RKO (cell line): ENCODE results near the gene ADAT2.

Source experiments
- DNase-seq: peaks from one replicate; pipeline ENCODE4 v3.0.0-alpha.2; 2016; ENCODE audit warnings: low spot score

The ADAT2 gene

DNA sequence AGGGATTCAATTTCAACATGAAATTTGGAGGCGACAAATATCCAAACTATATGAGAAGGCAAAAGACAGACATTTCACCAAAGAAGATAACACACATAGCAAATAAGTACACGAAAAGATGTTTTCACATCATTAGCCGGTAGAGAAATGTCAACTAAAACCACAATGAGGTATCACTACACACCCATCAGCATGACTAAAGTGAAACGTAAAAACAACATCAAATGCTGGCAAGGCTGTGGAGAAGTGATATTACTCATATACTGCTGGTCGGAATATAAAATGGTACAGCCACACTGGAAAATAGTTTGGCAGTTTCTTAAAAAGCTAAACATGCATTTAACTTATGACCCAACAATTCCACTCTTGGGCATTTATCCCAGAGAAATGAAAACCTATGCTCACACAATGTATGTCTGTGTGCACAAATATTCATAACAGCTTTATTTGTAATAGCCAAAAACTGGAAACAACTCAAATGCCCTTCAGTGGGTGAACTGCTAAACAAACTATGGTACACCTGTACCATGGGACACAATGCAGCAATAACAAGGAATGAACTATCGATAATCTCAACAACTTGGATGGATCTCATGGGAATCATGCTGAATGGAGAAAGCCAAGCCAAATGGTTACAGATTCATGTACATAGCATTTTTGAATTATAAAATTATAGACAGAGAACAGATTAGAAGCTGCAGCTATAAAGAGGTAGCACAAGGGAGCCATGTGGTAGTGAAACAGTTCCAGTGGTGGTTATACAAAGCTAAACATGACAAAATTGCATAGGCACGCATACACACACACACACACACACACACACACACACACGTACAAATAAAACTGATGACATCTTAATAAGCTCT is 8.6 kb downstream of the ADAT2 start:
- no peak for DNase-seq

DNA sequence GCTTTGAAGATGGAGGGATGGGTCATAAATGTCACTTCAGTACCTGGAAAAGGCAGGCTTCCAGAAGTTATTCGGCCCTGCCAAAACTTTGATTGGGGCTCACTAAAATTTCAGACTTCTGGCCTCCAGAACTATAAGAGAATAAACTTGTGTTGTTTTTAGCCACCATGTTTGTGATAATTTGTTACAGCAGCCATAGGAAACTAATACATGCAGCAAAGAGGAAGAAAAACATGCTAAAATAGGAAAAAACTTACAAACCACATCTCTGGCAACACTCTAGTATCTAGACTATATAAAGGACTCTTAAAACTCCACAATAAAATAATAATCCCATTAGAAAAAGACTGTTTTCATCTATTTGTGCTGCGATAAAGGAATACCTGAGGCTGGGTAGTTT is 9.5 kb downstream of the ADAT2 start:
- no peak for DNase-seq

DNA sequence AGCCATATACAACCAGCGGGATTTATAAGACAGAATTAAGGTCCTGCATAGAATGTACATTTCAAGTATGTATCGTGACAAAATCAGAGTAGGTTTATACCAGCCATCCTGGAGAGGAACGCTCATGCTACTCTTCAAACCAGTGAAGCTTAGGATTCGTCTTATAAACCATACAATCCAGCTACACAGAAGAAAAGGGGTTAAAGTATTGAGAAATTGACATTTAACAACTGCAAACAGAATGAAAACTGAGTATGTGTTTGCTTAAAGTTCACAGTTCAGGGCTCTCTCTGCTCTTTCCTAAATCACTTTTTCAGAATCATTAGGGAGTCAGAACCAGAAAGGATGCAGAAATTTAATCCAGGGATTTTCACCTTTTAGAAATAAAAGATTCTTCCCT is 17.9 kb downstream of the ADAT2 start:
- no peak for DNase-seq

DNA sequence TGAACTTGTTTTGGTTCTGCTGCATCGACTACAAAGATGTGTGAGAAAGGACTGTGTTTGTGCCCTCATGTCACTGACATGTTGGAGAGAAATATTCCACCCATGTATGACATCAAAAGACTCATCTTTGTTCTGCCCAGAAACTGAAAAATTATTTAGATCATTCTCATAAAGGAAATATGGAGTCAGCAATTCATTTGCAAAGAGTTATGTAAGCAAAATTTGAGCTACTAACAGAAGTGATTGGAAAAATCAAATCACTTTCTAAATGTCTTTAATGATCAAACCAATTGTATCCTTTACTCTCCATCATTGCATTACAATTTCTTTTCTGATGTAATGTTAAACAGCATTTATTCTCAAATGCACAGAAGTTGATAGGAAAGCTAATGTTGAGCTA is 19.3 kb downstream of the ADAT2 start:
- no peak for DNase-seq

DNA sequence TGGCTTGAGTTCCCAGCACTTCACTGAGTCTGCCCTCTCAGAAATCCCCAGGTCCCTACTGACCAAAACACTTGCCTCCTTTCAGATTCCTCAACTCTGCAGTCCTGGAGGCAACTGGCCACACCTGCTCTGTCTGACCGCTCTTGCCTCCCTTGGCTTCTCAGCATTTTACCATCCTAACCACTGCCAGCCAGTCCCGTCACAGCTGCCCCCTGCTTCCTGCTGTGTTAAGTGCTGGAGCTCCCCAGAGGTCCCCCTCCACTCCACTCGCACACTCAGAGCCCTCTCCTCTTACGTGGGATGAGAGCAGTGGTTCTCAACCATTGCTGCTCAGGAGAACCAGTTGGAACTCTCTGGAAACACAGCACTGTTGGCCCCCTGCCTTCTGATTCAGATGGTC is 20.5 kb downstream of the ADAT2 start:
- no peak for DNase-seq

DNA sequence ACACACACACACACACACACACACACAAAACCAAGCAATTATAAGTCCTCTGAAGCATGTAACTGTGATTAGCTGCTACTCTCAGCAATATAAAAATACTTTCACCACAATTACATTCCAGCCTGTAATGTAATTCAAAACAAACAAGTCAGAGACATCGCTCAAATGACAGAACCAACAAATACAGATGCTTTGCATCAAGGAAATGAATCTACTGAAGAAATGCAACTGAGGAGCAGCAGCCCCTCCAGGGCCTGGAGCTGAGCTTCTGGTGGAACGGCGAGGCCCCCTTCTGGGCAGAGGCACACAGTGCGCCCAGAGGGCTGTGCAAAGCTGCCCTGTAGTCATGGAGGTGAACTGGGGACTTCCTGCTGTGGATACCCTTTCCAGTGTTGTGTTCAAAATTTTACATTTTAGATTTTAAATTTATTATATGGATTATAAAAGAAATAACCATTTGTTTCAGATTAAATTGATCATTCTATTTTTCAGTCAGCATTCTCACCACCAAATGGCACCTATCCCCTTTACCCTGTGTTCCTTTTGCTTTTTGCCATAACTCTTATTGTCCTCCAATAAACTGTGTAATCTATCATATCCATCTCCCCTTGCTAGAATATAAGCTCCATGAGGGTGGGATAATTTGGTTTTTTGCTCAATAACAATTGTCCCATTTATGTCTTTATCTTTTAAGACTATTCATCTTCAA is 23.2 kb downstream of the ADAT2 start:
- peak; percentile 71 for DNase-seq

DNA sequence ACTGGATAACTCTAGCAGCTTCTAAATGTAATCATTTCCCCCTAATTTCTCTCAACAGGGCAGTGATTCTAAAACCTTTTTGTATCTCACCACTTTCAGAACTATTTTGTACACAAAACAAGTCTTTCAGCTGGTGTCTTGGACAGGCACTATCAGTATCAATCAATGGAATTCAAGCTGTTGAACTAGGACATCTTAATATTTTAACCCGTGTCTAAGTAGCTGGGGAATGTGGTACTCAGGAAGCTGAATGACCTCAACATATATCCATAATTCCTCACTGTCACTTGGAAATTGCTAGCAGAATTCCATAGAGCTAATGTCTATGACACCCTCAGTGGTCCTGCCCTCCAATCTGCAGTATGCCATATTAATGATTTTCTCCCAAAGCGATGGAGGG is 24.5 kb downstream of the ADAT2 start:
- no peak for DNase-seq

DNA sequence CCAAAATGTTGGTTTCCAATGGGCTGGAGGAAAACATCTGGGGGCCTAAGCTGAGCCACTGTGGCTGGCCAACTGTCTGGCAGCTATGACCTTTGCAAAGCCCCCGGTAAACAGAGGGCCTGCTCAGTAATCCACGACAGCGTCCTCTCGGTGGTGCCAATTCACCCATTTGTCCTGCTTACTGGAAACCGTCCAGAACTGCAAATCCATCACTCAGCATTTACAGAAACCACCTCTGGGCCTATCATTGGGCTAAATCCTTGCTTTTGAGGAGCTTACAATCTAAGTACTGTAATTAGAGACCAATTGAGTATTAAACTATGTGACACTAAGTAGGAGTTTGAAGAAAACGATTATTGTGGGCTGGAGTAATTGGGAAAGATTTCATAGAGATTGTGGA is 31.0 kb downstream of the ADAT2 start:
- no peak for DNase-seq

DNA sequence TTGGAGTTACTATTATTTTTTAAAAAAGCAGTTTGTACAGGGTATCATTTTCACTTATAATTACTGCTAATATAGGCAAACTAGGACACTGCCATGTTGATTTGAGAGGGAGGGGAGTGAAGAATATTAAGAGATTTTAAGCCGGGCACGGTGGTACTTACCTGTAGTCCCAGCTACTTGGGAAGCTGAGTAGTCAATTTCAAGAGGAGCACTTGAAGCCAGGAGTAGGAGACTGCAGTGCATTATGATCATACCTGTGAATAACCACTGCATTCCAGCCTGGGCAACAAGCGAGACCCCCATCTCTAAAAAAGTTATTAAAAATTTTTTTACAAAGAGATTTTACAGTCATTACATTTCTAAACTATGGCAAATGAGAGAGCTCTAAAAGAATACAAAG is 35.7 kb downstream of the ADAT2 start:
- no peak for DNase-seq

DNA sequence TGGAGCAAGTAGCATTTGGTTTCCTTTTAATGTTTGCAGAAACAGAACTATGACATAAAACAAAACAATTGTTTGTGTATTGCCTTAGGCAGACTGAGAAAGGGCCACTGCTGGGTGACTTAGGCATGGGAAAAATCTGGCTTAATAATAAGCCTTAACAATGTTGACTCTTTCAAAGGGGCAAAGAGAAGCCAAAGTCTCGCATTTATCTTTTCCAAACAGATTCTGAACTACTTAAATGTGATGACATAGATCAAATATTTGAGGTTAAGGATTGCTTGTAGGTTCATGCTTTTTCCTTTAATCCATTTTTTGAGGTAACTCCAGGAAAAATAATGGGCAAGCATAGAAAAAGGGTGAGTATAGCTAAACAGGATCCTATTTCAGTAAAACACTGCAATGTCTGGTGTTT is 39.6 kb downstream of the ADAT2 start:
- DNase-seq, result no peak

DNA sequence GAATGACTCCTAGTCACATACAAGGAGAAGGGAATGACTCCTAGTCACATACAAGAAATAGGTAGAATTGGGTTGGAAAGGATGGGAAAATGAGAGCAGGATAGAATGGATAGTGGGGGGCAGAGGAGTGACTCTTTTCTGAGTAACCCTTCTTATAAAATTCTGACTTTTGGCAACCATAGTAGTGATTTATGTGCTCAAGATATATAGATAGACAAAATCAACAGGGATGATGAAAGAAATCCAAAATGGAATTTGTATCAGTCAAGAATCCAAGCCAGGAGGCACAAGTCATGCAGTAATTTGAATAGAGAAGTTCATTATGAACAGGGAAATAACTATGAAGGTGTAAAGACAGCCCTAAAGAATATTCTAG is 41.7 kb downstream of the ADAT2 start:
- no peak for DNase-seq

DNA sequence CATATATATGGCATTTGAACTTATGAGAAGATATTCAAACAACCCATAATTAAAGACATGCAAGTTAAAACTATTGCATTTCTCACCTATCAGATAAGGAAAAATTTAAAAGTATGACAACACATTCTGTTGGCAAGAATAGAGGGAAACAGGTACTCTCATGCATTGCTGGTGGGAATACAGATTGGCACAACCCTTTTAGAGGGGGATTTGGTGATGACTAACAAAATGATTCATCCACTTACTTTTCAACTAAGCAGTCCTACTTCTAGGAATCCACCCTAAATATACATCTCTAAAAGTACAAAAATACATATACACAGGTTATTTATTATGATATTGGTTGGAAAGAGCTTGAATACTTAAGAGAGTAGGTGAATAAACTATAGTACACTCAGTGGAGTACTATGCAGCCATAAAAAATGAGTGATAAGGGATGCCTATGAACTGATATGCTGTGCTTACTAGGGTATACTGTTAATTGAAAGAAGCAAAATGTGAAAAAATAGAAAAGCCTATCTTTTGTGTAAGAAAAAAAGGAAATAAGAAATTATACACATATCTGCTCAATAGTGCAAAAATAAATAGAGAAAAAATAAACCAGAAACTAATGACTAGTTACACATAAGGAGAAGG is 42.2 kb downstream of the ADAT2 start:
- DNase-seq, result no peak

DNA sequence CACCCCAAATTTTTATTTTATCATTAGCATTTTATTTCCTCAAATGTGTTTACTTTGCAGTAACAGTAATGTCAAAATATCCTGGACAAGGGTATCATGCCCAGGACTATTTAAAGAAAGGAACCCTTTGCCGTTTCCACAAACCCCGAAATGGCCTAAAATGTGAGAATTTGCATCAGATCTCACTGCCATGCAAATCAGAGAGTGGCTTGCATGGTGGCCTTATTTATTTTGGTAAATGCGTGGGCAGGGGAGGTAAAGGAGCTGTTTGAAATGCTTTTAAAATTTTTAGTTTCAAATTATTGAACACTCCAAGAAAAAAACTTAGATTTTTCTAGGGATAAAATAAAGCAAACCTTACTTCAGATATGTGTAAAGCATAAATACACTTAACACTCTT is 43.8 kb downstream of the ADAT2 start:
- no peak for DNase-seq

DNA sequence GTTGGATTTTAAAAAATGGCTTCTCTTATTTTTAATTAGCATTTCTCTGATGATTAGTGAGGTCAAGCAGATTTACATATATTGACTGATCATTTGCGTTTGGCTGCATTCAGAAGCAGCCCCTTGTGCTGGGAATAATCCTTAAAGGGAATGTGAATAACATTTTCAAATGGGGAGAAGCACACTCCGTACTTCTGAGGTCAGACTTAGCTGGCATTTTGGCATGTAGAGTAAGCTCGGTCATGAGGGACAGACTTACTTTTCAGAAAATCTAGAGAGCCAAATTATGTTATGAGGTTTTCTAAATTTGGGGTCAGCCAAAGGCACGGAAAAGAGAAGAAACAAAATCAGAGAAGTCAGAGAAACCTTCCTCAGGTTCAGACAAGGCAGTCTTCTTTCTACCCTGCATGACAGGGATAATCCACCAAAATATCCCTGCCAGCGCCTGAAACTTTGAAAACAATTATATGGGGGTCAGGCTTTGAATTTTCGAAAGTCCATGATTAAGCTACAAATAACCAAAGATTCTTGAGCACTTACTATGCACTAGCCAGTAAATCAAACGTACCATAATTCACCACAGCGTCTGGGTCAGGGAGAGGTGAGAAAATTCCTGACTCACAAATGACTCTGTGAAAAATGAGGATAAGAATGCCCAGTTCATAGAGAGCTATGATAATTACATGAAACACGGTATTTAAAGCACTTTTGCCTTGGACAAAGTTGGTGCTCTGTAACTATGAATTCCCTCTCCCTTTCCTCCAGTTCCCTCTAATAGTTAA is 44.9 kb downstream of the ADAT2 start:
- DNase-seq, result peak; percentile 56

DNA sequence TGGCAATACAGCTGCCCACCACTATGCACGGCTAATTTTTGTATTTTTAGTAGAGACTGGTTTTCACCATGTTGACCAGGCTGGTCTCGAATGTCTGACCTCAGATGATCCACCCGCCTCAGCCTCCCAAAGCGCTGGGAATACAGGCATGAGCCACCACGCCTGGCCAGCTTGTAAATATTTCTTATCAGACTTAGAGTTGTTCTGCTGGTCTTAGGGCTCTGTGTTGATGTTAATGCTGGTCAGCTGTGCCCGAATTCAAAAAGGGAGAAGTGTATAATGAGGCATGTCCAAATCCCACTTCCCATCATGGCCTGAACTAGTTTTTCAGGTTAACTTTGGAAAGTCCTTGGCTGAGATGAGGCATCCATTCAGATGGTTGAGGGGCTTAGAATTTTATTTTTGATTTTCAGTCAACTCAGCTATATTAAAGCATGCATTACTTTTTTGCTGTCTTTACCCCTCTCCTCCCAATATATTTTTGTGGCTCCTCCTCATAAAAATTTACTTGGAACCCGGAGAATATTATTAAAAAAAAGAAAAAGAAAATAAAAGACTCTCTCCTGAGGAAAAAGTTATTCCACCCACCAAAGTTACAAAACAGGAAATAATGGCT is 47.7 kb downstream of the ADAT2 start:
- no peak for DNase-seq

DNA sequence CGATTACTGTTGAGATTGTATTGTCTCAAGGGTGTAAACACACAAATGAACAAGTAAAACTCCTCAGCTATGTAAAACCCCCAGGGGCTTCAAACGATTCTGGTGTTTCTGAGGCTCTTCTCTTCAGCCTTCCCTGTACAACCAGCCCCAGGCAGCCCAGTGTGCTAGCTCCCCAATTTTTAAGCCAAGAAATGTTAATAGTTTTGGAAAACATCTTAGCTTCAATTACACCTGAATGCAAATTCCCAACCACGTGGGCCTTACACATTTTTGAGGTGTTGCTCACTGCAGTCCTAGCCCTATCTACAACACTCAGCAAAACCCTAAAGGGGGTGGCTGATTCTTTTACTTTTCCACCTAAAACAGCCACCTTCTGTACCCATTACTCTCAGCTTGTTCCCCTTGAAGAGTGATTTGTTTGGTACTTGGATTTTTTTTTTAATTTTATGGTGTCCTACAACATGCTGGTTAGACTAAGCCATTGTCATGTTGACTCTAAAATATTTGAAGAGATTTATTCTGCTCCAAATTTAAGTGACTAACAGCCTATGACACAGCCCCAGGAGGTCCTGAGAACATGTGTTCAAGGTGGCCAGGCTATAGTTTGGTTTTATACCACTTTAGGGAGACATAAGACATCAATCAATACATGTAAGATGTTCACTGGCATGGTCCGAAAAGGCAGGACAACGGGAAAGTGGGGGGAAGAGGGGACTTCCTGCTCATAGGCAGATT is 48.7 kb downstream of the ADAT2 start:
- no peak for DNase-seq

DNA sequence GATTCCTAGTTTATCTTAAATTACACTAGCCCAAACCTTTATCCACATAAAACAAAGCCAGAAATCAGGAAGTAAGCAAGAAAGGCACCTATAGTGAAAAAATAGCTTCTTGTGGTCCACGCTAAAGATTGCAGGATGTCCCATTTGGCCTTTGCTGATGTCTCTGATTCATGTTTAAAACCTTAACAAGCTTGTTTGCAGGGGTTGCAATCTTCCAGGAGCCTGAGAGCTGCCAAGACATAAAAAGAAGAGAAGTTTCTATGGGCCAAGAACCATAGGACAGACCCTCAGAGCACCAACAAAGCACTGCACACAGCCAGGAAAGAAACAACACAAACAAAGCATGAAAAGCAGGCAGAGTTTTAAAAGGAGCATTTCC is 49.4 kb downstream of the ADAT2 start:
- no peak for DNase-seq

DNA sequence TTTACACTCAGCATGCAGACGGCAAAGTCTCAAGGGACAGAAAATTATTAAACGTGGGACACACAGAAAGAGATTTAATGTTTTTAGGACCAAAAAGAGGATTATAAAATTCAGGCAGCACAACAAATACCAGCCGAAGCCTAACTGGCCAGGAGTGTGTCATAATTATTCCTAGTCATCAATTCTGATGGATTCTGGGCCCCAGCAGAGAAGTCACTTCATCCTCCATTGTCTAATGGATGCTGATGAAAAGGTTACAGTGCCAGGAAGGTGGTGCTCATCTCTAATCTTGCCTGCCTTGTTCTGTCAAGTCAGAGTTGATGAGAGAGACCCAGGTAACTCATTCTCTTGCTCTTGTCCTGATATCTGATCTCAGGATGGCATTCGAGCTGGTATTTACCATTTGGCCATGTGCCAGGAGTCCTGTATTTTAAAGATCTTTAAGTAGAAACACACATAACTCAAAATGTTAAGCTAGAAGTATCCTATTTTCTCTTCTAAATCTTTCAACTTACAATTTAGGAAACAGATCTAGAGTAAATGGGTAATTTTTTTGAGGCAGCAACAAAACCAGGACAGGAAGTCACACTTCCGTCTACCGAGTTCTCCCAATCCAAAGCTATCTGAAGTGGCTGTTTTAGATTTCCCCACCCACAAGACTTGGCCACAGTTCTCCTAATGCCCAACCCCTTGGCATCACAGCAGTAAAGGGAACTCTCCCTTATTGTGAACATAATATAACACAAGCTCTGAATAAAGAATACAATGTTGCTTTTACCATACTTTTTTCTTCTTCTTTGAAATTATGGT is 50.0 kb downstream of the ADAT2 start:
- no peak for DNase-seq

DNA sequence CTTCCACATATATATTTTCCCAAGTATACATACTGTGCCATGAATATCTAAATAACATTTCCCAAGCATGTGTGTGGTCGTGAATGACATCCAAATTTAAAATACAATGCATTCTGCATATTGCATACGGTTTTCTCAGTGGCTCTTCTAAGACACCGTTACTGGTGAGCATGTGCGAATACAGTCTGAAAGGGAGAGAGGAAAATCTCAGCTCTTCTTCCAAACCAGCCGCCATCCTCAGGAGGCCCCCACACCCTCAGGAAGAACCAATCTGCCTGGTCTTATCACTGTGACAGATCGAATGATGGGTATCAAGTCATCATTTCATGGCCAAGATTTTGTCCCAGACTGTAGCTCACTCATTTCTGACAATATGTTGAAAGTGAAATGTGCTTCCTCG is 50.7 kb downstream of the ADAT2 start:
- no peak for DNase-seq

DNA sequence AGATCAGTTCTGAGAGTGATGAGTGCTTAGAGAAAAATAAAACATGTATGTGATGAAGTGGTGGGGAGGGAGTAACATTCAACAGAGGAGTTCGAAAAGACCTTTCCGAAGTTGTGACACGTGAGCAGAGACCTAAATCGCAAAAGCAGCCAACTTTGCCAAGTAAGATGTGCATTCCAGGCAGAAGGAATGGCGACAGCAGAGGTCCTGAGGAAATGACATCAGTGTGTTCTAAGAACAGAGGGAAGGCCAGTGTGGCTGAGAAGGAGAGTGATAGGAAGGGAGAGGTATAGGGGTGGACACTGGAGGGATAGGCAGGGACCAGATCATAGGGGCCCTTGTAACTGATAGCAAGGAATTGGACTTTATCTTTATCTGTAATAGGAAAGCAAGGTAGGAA is 51.3 kb downstream of the ADAT2 start:
- no peak for DNase-seq
